GM12891 (cell line): Measurements from ENCODE around the gene CCDC18.

Experiments
- PAX5 ChIP-seq: IDR thresholded peaks from 2 replicates; pipeline ENCODE4 v1.6.1; 2011; ENCODE audit warnings: low read length, moderate library complexity, mild to moderate bottlenecking; ENCODE audit not compliant: insufficient read depth, severe bottlenecking
- POLR2A ChIP-seq: IDR thresholded peaks from 2 replicates; pipeline ENCODE4 v1.6.1; 2011; ENCODE audit warnings: low read depth, low read length, control low read depth
- POLR2AphosphoS5 ChIP-seq: IDR thresholded peaks from 2 replicates; pipeline ENCODE4 v1.6.1; 2011; ENCODE audit warnings: low read depth, low read length, control low read depth
- TAF1 ChIP-seq: IDR thresholded peaks from 2 replicates; pipeline ENCODE4 v1.6.1; 2011; ENCODE audit warnings: low read depth, low read length, control low read depth

GRCh38 chr1:93172778-93173177 is 7.7 kb upstream of the CCDC18 start:
- TF ChIP-seq TAF1 (no peak), POLR2AphosphoS5 (no peak), POLR2A (no peak), PAX5 (no peak)
